Measurements from ENCODE around the gene IFITM5. TPM values are rescaled to one million over a fixed set of nuclear protein-coding genes. Genes with fewer than 3 reads are reported as not detected.
A peak's percentile ranks its signal among the peaks of the same experiment; 100 is the strongest.

The IFITM5 gene
- total RNA-seq, 1 donor from 2014 or later: not detected

- no peak overlapping the region for H3K27ac Mint-ChIP-seq (ENCODE audit: unreplicated experiment)
- H3K27me3 Mint-ChIP-seq (ENCODE audit: unreplicated experiment): no peaks in the 10 kb centered on the region
- no peak overlapping the region for H3K4me3 Mint-ChIP-seq (ENCODE audit: unreplicated experiment)
- peaks cover 1% of the 10 kb centered on the region for H3K36me3 Mint-ChIP-seq (ENCODE audit: unreplicated experiment)
- TF ChIP-seq CTCF (IDR thresholded peaks at IDR 0.05): no peak
- no peak for DNase-seq (ENCODE audit: extremely low spot score, unreplicated experiment)
- H3K9me3 Mint-ChIP-seq (ENCODE audit: unreplicated experiment): no peaks in the 10 kb centered on the region
- peaks cover 15% of the 10 kb centered on the region for H3K4me1 Mint-ChIP-seq (ENCODE audit: unreplicated experiment)
Observed at GRCh38 chr11:293271-293851, 6.0 kb downstream of the IFITM5 start.

- no peak for TF ChIP-seq CTCF (IDR thresholded peaks at IDR 0.05)
- Mint-ChIP-seq H3K27me3 (ENCODE audit: unreplicated experiment) (no peaks in the 10 kb centered on the region), H3K27ac (ENCODE audit: unreplicated experiment) (no peak overlapping the region), H3K9me3 (ENCODE audit: unreplicated experiment) (no peaks in the 10 kb centered on the region), H3K36me3 (ENCODE audit: unreplicated experiment) (peaks cover 1% of the 10 kb centered on the region), H3K4me1 (ENCODE audit: unreplicated experiment) (peaks cover 18% of the 10 kb centered on the region), H3K4me3 (ENCODE audit: unreplicated experiment) (no peak overlapping the region)
- DNase-seq (ENCODE audit: extremely low spot score, unreplicated experiment): no peak
Observed at GRCh38 chr11:292211-293121, 6.9 kb downstream of the IFITM5 start.

GRCh38 chr11:291281-292210, 7.8 kb downstream of the IFITM5 start:
- Mint-ChIP-seq H3K27me3 (ENCODE audit: unreplicated experiment) (no peaks in the 10 kb centered on the region), H3K36me3 (ENCODE audit: unreplicated experiment) (peaks cover 1% of the 10 kb centered on the region), H3K27ac (ENCODE audit: unreplicated experiment) (no peak overlapping the region), H3K9me3 (ENCODE audit: unreplicated experiment) (no peaks in the 10 kb centered on the region), H3K4me3 (ENCODE audit: unreplicated experiment) (no peak overlapping the region), H3K4me1 (ENCODE audit: unreplicated experiment) (peaks cover 15% of the 10 kb centered on the region)
- TF ChIP-seq CTCF (IDR thresholded peaks at IDR 0.05): no peak
- no peak for DNase-seq (ENCODE audit: extremely low spot score, unreplicated experiment)

- H3K4me3 Mint-ChIP-seq (ENCODE audit: unreplicated experiment): peak overlapping the region; percentile 47
- no peak for DNase-seq (ENCODE audit: extremely low spot score, unreplicated experiment)
- H3K27ac Mint-ChIP-seq (ENCODE audit: unreplicated experiment): no peak overlapping the region
- no peaks in the 10 kb centered on the region for H3K27me3 Mint-ChIP-seq (ENCODE audit: unreplicated experiment)
- TF ChIP-seq CTCF (IDR thresholded peaks at IDR 0.05): no peak
- peaks cover 1% of the 10 kb centered on the region for H3K36me3 Mint-ChIP-seq (ENCODE audit: unreplicated experiment)
- H3K9me3 Mint-ChIP-seq (ENCODE audit: unreplicated experiment): no peaks in the 10 kb centered on the region
- peaks cover 15% of the 10 kb centered on the region for H3K4me1 Mint-ChIP-seq (ENCODE audit: unreplicated experiment)
Observed at GRCh38 chr11:290621-291231, 8.6 kb downstream of the IFITM5 start.

Data from osteocyte (in vitro differentiated cells).